K562 (cell line): ENCODE results near the gene APEX2. TPM values are rescaled to one million over a fixed set of nuclear protein-coding genes. Genes with fewer than 3 reads are reported as not detected.
A peak's percentile ranks its signal among the peaks of the same experiment; 100 is the strongest.

ENCODE experiments used
- CEBPB ChIP-seq: fragments of 450-650 bp; IDR thresholded peaks from 2 replicates; pipeline ENCODE4 v1.6.1; 2016; ENCODE audit warnings: missing genetic modification characterization, missing compliant biosample characterization
- DACH1 ChIP-seq: fragments of 450-650 bp; IDR thresholded peaks from 2 replicates; pipeline ENCODE4 v1.6.1; 2018; ENCODE audit not compliant: partially characterized antibody
- JUND ChIP-seq, 2 experiments: IDR thresholded peaks; 2 replicates in 1 of 2; 3 replicates in 1 of 2; pipeline ENCODE4 v1.6.1; 2011; ENCODE audit warnings: borderline replicate concordance in 2 of 2, low read depth in 2 of 2, low read length in 2 of 2, improper control_type of control experiment in 1 of 2, missing biosample characterization in 1 of 2, missing genetic modification characterization in 1 of 2, missing genetic modification reagents in 1 of 2
- LCOR ChIP-seq: sonication (generic); formaldehyde crosslinking; IDR thresholded peaks from 2 replicates; pipeline ENCODE4 v1.8.0; 2022; ENCODE audit warnings: mild to moderate bottlenecking, missing genetic modification reagents
- NR2F6 ChIP-seq: fragments of 450-650 bp; formaldehyde crosslinking; IDR thresholded peaks from 2 replicates; pipeline ENCODE4 v1.4.0; 2020; ENCODE audit warnings: mild to moderate bottlenecking
- PATZ1 ChIP-seq: fragments of 250-450 bp; sonication (Bioruptor Pico); IDR thresholded peaks from 2 replicates; pipeline ENCODE4 v1.5.0; 2020; ENCODE audit warnings: mild to moderate bottlenecking, borderline replicate concordance
- PML ChIP-seq: IDR thresholded peaks from 2 replicates; pipeline ENCODE4 v1.6.1; 2012; ENCODE audit warnings: low read length, inconsistent platforms
- SIN3A ChIP-seq, 2 experiments: fragments of 150-350 bp in 1 of 2; IDR thresholded peaks; 2 replicates each; pipeline ENCODE4 v1.6.1; 2011 to 2016; ENCODE audit warnings: borderline replicate concordance in 2 of 2, low read depth in 2 of 2, low read length in 2 of 2, mild to moderate bottlenecking in 2 of 2, moderate library complexity in 2 of 2; ENCODE audit not compliant: control insufficient read depth in 1 of 2
- SMARCB1 ChIP-seq: IDR thresholded peaks from 2 replicates; pipeline ENCODE4 v1.6.1; 2011; ENCODE audit warnings: improper control_type of control experiment, low read depth; ENCODE audit not compliant: insufficient read length
- SMC3 ChIP-seq: conservative IDR thresholded peaks from 2 replicates; pipeline ENCODE4 v1.6.1; 2011; ENCODE audit warnings: low read depth, low read length, improper control_type of control experiment; ENCODE audit not compliant: insufficient read depth
- SPI1 ChIP-seq: IDR thresholded peaks from 2 replicates; pipeline ENCODE4 v1.6.1; 2011; ENCODE audit warnings: low read depth, low read length, control low read depth, borderline replicate concordance
- TCF7L2 ChIP-seq: fragments of 150-350 bp; IDR thresholded peaks from 2 replicates; pipeline ENCODE4 v1.6.1; 2016; ENCODE audit warnings: low read depth, mild to moderate bottlenecking, low read length, moderate library complexity
- TRIM24 ChIP-seq, 2 experiments: fragments of 450-650 bp; IDR thresholded peaks; 2 replicates each; pipeline ENCODE4 v1.6.1; 2016
- U2AF2 ChIP-seq: fragments of 200-400 bp; formaldehyde crosslinking; optimal IDR thresholded peaks from 2 replicates; pipeline ENCODE3; 2017; ENCODE audit warnings: low read depth, mild to moderate bottlenecking, low read length
- ZNF140 ChIP-seq: fragments of 250-450 bp; sonication (Bioruptor Pico); IDR thresholded peaks from 2 replicates; pipeline ENCODE4 v1.8.0; 2021; ENCODE audit warnings: moderate library complexity, mild to moderate bottlenecking, inconsistent platforms
- ZNF23 ChIP-seq: fragments of 250-450 bp; sonication (Bioruptor Pico); IDR thresholded peaks from 2 replicates; pipeline ENCODE4 v1.4.0; 2020; ENCODE audit warnings: mild to moderate bottlenecking
- ZNF277 ChIP-seq: fragments of 250-450 bp; sonication (Bioruptor Pico); IDR thresholded peaks from 2 replicates; pipeline ENCODE4 v1.8.0; 2022; ENCODE audit warnings: inconsistent platforms, mild to moderate bottlenecking, moderate library complexity, borderline replicate concordance
- ZNF316 ChIP-seq: fragments of 450-650 bp; IDR thresholded peaks from 2 replicates; pipeline ENCODE4 v1.6.1; 2016
- ZNF431 ChIP-seq: sonication (generic); formaldehyde crosslinking; IDR thresholded peaks from 2 replicates; pipeline ENCODE4 v1.8.0; 2022; ENCODE audit warnings: mild to moderate bottlenecking, missing genetic modification reagents
- ZNF639 ChIP-seq, 2 experiments: fragments of 200-800 bp in 1 of 2; sonication (Bioruptor generic) in 1 of 2; sonication (generic) in 1 of 2; formaldehyde crosslinking in 1 of 2; IDR thresholded peaks in 1 of 2; conservative IDR thresholded peaks in 1 of 2; 2 replicates each; pipeline versions ENCODE4 v1.5.0 to v1.6.1; 2016 to 2020; ENCODE audit warnings: missing compliant biosample characterization in 1 of 2, missing genetic modification characterization in 1 of 2, missing genetic modification reagents in 1 of 2
- ZNF76 ChIP-seq: fragments of 250-450 bp; sonication (Bioruptor Pico); IDR thresholded peaks from 2 replicates; pipeline ENCODE4 v1.4.0; 2020; ENCODE audit warnings: mild to moderate bottlenecking, moderate library complexity, borderline replicate concordance
- ZSCAN32 ChIP-seq: fragments of 450-650 bp; formaldehyde crosslinking; IDR thresholded peaks from 2 replicates; pipeline ENCODE4 v1.4.0; 2020; ENCODE audit warnings: mild to moderate bottlenecking, moderate library complexity
- polyA plus RNA-seq, 8 experiments: library from polyadenylated mRNA; depleted of rRNA in 4 of 8; stranded (reverse) in 5 of 8; unstranded in 3 of 8; fragments of >200 nt; fragmentation: Nextera tagmentation in 2 of 8; fragmentation: Illumina TruSeq in 1 of 8; extraction: Ambion mirVana in 2 of 8; extraction: Trizol in 1 of 8; gene quantifications; 2 replicates each; pipeline versions ENCODE4 v1.2.1 to v1.2.3, GENCODE V29; 2011 to 2014; ENCODE audit warnings: inconsistent platforms in 1 of 8, missing spikeins in 1 of 8
- total RNA-seq, 7 experiments: library from RNA; depleted of rRNA in 6 of 7; stranded (reverse); fragments of >200 nt in 6 of 7; fragmentation: Illumina TruSeq in 2 of 7; extraction: Trizol in 2 of 7; gene quantifications; 2 replicates each; pipeline versions ENCODE4 v1.2.1 to v1.2.3, GENCODE V29; 2011 to 2021; ENCODE audit warnings: low replicate concordance in 1 of 7
- TF ChIP-seq, protein P1 (sequence below): sonication (generic); formaldehyde crosslinking; IDR thresholded peaks from 2 replicates; pipeline ENCODE4 v1.8.1; 2023; ENCODE audit warnings: mild to moderate bottlenecking, missing genetic modification reagents

Gene APEX2
- total and polyA plus RNA-seq, 9 of the 15 experiments (the other 6 are each of a cell fraction or from before 2014, with no cell fraction given), result 9.4 to 34.2 (median 25.9) TPM

- TF ChIP-seq SIN3A (IDR thresholded peaks at IDR 0.05; ENCODE audit: borderline replicate concordance in 2 of 2, control insufficient read depth in 1 of 2, low read depth in 2 of 2, low read length in 2 of 2) (no peak), PML (peak; percentile 99), NR2F6 (CRISPR knock-in tag) (no peak), ZNF277 (no peak), ZNF316 (no peak), LCOR (CRISPR knock-in tag) (0 out of 2 replicates have a peak, but pooled peaks have one; percentile 60), PATZ1 (CRISPR knock-in tag) (no peak), ZNF23 (CRISPR knock-in tag) (no peak), TRIM24 (IDR thresholded peaks at IDR 0.05) (peak; percentile 98), TCF7L2 (no peak), JUND (IDR thresholded peaks at IDR 0.05; ENCODE audit: borderline replicate concordance, low read depth, low read length) (peak; percentile 32; the same call in 1 of the 2 replicates), JUND (tag; IDR thresholded peaks at IDR 0.05; ENCODE audit: borderline replicate concordance, low read depth, low read length) (peak; percentile 24; the same call in 1 of the 3 replicates), SPI1 (no peak), SMARCB1 (no peak), ZNF431 (CRISPR knock-in tag) (no peak), ZNF76 (CRISPR knock-in tag) (no peak), CEBPB (tag) (no peak), DACH1 (peak; percentile 39), SMC3 (no peak), U2AF2 (no peak), ZSCAN32 (no peak), ZNF140 (CRISPR knock-in tag) (no peak), ZNF639 (CRISPR knock-in tag; conservative IDR thresholded peaks at IDR 0.05 in 1 of 2, IDR thresholded peaks at IDR 0.05 in 1 of 2) (peak in 1 of 2 experiments; percentile 89; a peak in 2 of 4 replicates)
- TF ChIP-seq, protein P1, sequence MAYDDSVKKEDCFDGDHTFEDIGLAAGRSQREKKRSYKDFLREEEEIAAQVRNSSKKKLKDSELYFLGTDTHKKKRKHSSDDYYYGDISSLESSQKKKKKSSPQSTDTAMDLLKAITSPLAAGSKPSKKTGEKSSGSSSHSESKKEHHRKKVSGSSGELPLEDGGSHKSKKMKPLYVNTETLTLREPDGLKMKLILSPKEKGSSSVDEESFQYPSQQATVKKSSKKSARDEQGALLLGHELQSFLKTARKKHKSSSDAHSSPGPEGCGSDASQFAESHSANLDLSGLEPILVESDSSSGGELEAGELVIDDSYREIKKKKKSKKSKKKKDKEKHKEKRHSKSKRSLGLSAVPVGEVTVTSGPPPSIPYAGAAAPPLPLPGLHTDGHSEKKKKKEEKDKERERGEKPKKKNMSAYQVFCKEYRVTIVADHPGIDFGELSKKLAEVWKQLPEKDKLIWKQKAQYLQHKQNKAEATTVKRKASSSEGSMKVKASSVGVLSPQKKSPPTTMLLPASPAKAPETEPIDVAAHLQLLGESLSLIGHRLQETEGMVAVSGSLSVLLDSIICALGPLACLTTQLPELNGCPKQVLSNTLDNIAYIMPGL (CRISPR knock-in tag), result no peak
These were observed 14.7 kb downstream of the APEX2 start (continued) for GRCh38 chrX:55014897-55015299.
